ENCODE data around the gene YIPF5. TPM values are rescaled to one million over a fixed set of nuclear protein-coding genes. Genes with fewer than 3 reads are reported as not detected.

YIPF5 gene
- total RNA-seq, 1 donor from 2014 or later: 21.3 TPM

DNA sequence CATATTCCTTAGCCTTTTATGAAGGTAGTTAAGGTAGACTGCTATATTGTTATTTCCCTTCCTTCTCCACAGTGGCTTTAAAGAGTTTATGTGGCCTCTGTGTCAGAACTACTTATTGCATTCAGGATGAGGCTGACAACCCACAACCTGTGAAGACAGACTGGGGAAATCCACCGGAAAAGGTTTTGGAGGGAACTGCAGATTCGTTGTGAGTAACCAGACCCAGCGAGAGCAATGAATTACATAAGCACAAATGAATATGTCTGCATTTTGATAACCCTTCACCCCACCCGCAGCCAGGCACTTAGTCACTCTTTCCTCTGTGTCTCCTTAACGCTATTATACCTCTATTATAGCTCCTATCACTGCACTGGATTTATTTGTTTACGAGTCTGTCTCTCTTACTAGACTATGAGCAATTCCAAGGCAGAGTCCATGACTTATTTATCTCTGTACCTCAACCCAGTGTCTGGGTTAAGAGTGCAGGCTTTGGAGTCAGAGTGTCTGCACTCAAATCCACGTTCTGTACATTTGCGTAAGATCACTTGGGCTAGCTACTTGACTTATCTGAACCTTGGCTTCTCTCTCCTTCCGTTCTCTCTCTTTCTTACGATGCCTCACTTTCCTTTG lies 19.5 kb upstream of the YIPF5 start:
- ATAC-seq (ENCODE audit: poor library complexity) (no peak), DNase-seq (no peak)
- intact Hi-C loops (cut with DNase I): no loop called here

DNA sequence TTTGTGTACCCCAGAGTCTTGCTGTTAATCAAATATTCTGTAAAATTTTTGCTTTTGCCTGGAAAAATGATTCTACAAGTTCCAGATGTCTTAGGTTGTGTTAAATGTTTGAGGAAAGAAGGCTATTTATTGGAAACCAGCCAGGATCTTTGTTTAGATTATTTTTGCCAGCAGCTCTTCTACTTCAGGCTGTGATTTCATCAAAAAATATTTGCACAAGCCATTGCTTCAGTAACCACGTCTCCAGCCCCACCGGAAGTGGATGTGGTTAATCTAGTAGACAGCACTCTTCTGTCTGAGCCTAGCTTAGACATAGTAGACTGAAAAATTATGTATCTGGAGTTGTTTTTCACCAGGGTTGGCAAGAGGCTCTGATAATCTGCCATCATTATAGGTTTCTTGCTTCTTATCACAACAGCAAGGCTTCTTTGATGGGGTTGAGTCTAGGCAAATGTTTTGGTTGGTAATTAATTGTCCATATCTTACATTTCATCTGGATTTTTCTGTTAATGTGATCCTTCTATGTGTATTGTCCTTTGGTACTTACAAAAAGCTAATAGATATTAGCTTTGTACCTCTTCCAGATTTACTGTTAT lies 17.3 kb upstream of the YIPF5 start:
- intact Hi-C loops (cut with DNase I): no loop called here
- DNase-seq: no peak
- no peak for ATAC-seq (ENCODE audit: poor library complexity)

DNA sequence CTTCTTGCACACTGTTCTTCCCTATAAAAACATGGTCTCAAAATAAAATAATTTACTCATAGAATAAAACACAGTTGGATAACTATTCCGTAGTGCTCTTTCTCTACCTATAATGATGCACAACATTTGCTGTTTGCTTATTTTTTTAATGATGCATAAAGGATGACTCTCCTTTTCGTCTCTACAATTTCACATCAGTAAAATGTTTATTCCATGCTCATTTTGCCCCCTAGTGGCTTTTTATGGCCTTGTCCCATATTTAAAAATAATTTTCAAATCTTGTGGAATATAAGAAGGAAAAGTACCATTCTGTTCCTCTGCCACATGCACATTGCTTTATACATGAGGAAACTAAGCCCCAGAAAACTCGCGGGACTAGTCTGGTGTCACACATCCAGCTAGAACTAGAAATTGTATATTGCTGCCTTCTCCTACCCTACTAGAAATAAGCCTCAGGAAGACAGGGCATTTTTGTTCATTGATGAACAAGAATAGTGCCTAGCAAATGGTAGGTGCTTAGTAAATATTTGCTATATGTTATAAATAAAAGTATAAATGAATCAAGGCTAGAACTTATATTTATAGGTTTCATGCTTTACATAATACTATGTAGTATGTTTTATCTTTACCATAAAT lies 12.9 kb upstream of the YIPF5 start:
- intact Hi-C loops (cut with DNase I): no loop called here
- DNase-seq: no peak
- no peak for ATAC-seq (ENCODE audit: poor library complexity)

DNA sequence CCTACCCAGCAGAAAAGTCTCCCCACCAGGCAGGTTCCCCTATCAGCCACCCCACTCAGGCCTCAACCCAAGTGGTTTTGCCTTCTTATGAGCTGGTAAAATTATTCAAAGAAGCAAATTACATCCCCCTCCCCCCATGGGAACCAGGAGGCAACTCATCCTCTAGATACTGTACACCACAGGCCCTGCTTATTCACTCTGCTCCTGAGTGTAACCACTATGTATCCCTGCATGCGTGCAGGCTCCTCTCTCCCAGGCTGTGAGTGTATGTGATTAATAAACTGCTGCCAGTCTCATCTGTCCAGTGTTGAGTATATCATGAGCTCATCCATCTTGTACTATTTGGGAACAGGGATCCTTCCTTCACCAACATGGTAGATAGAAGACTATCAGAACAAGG lies 8.8 kb upstream of the YIPF5 start:
- DNase-seq (no peak), ATAC-seq (ENCODE audit: poor library complexity) (no peak)
- intact Hi-C loops (cut with DNase I): no loop called here

DNA sequence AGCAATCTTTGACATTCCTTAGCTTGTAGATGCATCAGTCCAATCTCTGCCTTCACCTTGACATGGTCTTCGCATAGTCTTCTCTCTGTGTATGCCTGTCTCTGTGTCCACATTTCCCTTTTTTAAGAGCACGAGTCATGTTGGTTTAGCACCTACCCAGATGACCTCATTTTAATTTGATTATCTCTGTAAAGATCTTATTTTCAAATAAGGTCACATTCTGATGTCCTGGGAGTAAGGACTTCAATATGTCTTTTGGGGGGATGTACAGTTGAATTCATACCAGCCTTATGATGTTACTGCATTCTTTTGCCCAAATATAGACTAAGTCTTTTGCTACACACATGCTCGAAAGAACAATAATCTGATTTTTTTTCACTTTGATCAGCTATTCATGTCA lies 7.1 kb upstream of the YIPF5 start:
- intact Hi-C loops (cut with DNase I): no loop called here
- DNase-seq: no peak
- no peak for ATAC-seq (ENCODE audit: poor library complexity)

DNA sequence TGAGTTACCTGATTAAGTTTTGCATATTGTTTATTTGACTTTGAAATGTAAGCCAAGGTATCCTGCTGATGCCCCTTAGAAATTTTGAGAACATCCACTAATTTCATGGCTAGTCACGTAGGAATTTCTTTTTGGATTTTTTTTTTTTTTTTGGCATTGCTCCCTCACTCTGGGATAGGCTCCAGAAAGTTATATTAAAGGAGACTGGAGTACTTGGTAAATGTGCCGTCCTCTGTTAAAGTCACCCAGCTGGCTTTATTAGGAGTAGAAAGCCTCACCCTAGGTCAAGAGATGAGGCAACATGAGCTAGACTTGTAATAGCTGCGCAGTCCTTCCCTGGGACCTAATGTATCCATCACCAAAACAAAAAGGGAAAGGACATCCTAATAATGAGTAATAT lies 3.3 kb upstream of the YIPF5 start:
- DNase-seq: no peak
- intact Hi-C loops (cut with DNase I): no loop called here
- no peak for ATAC-seq (ENCODE audit: poor library complexity)

DNA sequence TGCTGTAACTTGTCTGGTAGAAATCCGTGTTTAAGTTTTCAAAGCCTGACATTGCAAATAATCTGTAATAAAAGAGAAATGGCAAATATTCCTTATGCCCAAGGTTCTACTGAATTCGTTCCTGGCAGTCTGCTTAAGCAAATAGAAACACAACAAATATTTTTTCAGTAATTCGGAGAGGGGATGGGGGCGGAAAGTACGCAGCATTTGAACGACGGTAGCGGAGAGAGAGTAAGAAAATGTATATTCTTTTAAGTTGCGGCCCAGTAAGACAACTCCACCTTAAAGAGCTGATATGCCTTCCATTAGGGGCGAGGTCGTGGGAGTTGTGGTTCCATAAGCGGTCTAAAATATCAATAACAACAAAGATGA lies 569 bp downstream of the YIPF5 start:
- DNase-seq (no peak), ATAC-seq (ENCODE audit: poor library complexity) (no peak)
- intact Hi-C loops (cut with DNase I): no loop called here

DNA sequence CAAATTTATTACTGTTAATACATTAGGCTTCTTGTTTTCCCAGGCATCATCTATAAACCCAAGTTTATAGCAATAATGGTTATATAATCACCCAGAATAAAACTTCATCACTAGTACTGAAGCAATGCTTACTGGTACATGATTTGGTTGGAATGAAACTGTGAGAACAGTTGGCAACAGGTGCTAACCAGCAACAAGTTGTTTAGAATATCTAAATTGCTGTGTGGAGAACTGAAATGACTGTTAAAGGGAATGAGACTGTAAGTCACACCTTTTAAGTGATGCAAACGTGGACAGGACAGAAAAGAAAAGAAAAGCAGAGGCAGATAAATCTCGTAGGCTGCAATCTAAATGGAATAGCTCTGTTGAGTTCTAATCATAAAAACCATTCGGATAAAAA lies 2.5 kb downstream of the YIPF5 start:
- DNase-seq (no peak), ATAC-seq (ENCODE audit: poor library complexity) (no peak)
- intact Hi-C loops (cut with DNase I): no loop called here

DNA sequence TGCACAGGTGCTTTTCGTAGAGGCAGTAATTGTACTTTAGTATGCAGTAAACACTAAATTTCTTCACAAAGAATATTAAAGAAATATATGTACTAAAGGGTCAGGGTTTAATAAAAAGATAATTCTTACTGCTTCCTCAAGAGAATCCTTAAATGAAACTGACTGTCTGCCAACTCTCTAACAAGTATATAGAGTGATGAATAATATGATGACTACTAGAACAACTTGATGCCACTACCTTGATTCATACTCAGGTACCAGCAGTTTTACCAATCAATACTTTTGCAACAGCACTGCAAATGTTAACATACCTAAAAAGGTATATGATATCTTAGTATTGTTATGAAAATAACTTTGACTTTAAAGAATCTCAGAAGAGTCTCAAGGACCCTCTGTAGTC lies 3.8 kb downstream of the YIPF5 start:
- DNase-seq (no peak), ATAC-seq (ENCODE audit: poor library complexity) (no peak)
- intact Hi-C loops (cut with DNase I): no loop called here

DNA sequence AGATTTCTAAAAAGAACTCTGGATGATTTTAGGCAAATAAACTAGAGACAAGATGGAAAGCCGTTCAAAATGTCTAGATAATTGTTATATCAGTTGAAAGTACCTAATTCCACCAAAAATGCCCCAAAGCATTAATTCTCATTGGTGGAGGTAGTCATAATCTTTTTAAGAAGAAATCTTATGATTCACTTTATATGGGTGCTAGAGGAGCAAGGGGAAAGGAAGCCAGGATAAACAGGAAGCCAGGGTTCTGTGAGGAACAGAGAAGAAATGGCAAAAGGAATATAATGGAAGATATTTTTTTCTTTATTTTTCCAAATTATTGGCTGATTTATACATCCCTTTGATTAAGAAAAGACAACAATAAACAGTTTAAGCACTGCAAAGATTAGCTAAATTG lies 7.8 kb downstream of the YIPF5 start:
- DNase-seq: no peak
- no peak for ATAC-seq (ENCODE audit: poor library complexity)
- intact Hi-C loops (cut with DNase I): no loop called here

DNA sequence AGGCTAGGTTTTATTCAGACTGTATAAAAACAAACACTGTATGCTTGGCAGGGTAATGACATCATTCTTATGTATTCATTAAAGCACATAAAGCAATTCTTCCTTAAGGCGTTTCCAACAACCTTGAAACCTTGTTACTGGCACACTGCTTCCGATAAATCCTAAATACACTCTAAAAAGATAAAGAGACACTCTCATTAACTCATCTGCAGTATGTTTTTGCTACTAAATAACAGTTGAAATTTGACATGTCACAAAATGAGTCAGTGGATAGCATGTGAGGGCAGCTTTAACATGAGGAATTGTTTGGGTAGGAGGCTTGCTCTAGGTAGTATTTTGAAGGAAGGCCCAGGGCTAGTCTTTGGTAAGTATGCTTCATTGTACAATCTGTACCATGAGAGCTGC lies 13.7 kb downstream of the YIPF5 start:
- no peak for DNase-seq
- intact Hi-C loops (cut with DNase I): no loop called here
- ATAC-seq (ENCODE audit: poor library complexity): no peak

DNA sequence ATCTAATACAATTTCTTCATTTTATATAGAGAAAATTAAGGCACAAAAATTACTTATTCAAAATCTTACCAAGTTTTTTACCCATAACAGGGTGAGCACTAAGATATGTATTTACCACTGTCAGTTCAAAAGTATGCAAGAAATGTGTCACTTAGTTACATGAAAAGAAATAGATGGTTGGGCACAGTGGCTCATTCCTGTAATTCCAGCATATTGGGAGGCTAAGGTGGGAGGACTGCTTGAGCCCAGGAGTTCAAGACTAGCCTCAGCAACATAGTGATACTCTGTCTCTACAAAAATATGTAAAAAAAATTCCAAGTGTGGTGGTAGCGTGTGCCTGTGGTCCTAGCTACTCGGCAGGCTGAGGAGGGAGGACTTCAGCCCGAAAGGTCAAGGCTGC lies 19.4 kb downstream of the YIPF5 start:
- intact Hi-C loops (cut with DNase I): no loop called here
- no peak for ATAC-seq (ENCODE audit: poor library complexity)
- DNase-seq: no peak

DNA sequence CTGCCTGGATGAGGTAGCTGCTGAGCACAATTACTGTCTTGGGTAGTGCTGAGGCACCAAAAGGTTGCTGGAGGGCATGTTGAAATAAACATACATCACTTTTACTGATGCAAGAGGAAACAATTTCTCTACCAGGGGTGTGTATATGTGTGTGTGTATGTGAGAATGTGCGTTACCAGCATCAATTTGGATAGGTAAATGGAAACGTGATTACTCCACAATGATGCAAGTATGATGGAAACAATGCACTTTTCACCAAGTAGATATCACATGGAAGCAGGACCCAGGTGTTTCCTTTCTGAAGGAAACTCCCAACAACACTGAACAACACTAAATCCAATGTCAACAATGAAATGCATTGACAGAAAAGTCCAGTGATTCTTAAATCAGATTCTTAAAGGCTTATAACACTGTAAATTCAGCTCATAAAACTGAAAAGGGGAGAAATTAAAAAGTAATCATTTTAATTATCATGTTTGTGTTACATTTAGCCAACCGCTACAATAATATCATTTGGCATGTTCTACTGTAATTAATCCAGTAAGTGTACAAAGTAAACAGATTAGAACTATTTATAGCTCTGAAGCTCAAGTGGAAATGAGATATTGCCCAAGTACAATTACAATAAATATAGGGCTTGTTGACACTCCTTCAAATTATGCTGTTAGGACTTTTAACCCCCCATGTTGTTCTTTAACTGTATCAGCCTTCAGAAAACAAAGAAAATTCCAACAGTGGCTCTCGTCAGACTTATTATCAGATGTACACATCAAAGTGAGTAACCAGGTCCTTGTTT lies 25.3 kb downstream of the YIPF5 start:
- ATAC-seq (ENCODE audit: poor library complexity): peak; percentile 54
- intact Hi-C loops (cut with DNase I): no loop called here
- no peak for DNase-seq

DNA sequence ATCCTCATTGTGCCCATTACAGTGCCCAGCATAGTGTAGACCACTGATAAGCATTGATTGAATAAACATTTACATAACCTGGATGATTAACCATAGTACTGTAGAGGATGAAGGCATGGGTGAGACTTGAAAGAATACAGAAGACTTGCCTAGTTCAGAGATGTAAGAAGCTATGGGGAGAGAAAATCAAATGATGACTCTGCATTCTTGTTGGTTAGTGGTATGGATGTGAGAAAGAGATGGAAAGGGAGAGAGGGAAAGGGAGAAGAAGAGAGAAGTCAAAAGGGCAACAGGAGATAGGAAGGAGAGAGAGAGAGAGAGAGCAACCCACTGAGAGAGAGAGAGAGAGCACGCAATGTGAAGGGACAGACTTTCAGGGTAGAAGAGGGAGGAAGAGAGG lies 26.8 kb downstream of the YIPF5 start:
- DNase-seq (no peak), ATAC-seq (ENCODE audit: poor library complexity) (no peak)
- intact Hi-C loops (cut with DNase I): no loop called here

DNA sequence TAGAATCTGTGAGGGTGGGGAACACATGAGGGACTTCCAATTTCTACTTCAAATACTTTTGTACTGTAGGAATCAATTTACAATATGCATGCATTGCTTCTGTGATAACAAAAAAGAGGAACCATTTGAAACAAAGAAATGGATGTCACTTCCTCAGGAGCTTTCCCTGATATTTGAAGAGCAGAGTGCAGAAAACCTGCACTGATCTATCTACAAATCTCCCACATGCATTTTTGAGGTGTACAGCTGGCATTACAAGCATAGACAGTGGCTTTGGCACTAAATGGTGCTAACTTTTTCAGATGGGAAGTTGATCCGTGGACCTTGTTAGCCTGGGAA lies 27.7 kb downstream of the YIPF5 start:
- ATAC-seq (ENCODE audit: poor library complexity): no peak
- intact Hi-C loops (cut with DNase I): no loop called here
- DNase-seq: no peak

DNA sequence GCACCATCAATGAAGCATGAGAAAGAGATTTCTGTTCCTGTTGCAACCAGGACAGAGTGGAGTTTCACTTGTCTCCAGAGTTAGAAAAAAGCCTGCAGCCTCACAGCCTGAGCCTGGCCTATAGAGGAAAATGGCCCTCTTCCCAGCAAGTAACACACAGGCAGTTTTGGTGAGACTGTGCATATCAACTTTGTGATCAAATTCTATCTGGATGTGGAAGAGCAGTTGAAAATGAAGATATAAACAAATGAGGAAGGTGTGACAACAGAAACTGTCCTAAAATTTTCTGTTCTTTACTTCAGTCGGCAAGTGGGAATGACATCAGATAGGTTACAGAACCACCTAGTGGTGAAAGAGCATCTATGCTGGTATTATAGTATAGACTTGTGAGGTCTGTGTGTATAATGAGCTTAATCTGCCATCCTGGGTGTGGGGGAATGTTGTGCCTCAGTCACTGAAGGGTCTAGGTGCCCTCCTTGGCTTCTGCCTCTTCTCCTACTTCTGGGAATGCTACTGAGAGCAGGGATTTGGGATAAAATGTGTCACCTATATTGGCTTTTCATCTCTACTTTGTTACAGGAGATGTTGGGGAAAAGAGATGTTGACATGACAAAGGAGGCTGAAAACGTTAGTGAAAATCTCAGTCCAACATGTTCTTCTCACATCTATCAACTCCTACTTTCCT lies 28.2 kb downstream of the YIPF5 start:
- DNase-seq: no peak
- intact Hi-C loops (cut with DNase I): no loop called here
- ATAC-seq (ENCODE audit: poor library complexity): peak; percentile 76

DNA sequence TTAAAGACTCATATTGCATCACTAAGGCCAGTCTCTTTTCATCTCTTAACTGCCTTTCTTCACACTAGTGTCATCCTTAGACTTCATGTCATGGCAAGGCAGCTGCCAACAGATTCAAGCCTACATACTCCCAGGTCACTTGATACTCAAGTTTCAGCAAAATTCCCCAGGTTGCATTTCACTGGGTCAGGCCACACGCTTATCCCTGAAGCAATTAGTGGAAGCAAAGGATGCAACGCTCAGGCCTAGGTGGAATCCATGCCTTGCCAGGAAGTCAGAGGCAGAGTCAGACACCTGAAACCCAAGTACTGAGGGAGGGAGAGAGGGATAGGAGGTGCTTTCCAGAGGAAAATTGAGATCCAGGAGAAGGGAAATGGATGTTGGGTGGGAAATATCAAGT lies 28.9 kb downstream of the YIPF5 start:
- ATAC-seq (ENCODE audit: poor library complexity) (no peak), DNase-seq (no peak)
- intact Hi-C loops (cut with DNase I): no loop called here

DNA sequence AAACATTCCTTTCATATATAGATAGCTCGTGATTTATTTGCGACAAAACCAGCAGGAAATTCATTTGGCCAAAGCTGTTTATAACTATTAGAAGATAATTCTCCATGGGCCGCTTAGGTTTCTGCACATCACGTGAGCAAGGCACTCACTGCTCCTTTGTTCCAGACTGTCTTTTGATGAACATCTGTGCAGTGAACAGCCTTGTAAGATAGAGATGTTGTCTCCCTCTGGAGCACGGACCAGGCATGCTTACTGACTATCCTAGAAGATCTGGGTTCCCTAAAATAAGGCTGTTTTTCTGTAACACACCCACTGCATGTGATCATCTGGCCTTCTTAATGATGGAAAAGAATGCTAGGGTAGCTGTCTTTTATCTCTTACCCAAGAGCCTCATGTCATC lies 30.9 kb downstream of the YIPF5 start:
- ATAC-seq (ENCODE audit: poor library complexity): peak; percentile 10

DNA sequence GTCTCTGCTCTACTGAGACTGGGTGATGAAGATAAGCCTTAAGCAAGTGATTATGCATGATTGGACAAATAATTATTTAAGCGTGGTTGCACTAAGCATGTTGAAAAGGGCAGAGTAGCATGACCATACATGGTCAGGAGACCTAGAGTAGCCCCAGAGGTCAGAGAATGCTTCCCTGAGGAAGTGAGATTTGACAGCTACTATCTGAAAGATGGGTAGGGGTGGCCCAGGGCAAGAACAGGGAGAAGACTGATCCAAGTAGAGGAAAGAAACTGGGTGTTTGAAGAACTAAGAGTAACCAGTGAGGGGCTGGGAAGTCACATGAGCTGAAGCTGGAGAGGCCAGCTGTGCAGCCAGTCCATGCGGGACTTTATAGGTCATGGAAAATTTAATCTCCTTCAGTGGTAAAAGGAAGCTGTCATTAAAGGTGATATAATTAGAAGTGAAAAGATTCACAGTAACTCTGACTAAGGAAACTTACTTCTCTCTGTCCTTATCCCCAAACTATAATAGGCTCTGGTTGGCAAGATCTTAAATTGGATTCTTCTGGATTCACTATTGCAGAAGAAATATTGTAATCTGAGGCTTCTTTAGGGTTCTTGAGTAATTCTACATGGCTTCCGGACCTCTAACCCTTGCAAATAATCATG lies 35.2 kb downstream of the YIPF5 start:
- ATAC-seq (ENCODE audit: poor library complexity) (no peak), DNase-seq (no peak)
- intact Hi-C loops (cut with DNase I): no loop called here

More for the DNA sequence above, 30.9 kb downstream of the YIPF5 start:
- DNase-seq: no peak
- intact Hi-C loops (cut with DNase I): no loop called here
